ENCODE measurements around the gene ERRFI1. TPM values are rescaled to one million over a fixed set of nuclear protein-coding genes. Genes with fewer than 3 reads are reported as not detected.

The ERRFI1 gene
- total and polyA plus RNA-seq, 2 experiments from 2014 or later, result 123 to 163 TPM

DNA sequence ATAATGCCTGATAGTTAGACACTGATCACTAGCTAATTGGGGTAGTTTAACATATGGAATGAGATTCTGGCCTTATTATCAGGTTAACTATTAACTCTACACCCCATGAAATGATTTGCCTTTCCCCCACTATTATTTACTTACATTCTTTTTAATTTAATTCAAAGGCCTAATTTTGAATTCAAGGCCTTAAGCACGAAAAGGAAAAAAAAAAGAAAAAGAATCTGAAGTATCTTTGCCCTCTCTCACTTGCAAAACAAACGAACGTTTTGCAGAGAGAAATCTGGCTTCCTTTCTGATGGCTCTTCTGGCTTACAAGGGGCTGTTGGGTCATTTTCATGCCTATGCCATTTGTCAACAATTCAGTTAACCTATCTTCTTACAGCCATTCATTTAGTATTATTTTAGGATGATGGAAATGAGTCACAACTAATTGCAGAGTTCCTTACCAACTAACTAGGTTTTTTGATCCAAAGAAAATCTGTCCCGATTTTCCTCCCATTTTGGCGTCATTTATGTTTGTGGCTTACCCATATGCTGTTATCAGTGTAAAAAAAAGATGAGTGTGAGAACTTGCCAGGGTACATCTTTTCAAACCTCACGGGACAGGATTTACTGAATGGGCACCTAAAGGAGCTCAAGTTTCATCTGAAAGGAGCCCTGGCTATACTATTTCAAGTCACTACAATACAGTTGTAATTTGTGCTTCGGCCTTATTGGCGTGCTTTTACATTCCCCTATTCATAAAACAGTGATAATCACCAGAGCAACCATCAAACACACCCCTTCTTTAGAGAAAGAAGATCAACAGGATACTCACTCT is 1.9 kb upstream of the ERRFI1 start:
- peaks cover 34% of the 10 kb centered on the region for H3K79me2 ChIP-seq
- no peaks in the 10 kb centered on the region for H3K9me3 ChIP-seq (ENCODE audit: low read depth)
- H3K4me3 ChIP-seq, result no peak overlapping the region
- no peaks in the 10 kb centered on the region for H3K9me2 ChIP-seq (replicated peaks; ENCODE audit: insufficient read depth)
- H3K36me3 ChIP-seq (replicated peaks; ENCODE audit: insufficient read depth, low read depth), result no peaks in the 10 kb centered on the region
- TF ChIP-seq EZH2 (IDR thresholded peaks at IDR 0.05; ENCODE audit: borderline replicate concordance) (no peak), EZH2phosphoT487 (IDR thresholded peaks at IDR 0.05; ENCODE audit: low read depth, severe bottlenecking, unreplicated experiment) (no peak)
- TF ChIP-seq, protein P1, sequence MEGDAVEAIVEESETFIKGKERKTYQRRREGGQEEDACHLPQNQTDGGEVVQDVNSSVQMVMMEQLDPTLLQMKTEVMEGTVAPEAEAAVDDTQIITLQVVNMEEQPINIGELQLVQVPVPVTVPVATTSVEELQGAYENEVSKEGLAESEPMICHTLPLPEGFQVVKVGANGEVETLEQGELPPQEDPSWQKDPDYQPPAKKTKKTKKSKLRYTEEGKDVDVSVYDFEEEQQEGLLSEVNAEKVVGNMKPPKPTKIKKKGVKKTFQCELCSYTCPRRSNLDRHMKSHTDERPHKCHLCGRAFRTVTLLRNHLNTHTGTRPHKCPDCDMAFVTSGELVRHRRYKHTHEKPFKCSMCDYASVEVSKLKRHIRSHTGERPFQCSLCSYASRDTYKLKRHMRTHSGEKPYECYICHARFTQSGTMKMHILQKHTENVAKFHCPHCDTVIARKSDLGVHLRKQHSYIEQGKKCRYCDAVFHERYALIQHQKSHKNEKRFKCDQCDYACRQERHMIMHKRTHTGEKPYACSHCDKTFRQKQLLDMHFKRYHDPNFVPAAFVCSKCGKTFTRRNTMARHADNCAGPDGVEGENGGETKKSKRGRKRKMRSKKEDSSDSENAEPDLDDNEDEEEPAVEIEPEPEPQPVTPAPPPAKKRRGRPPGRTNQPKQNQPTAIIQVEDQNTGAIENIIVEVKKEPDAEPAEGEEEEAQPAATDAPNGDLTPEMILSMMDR (IDR thresholded peaks at IDR 0.05; ENCODE audit: poor library complexity), result no peak
- H3K27ac ChIP-seq, result peak overlapping the region; percentile 97
- peaks cover 37% of the 10 kb centered on the region for H3K4me1 ChIP-seq (ENCODE audit: insufficient read depth)
- 28% methylated on average over 8 of the region's 8 CpGs for WGBS (ENCODE audit: low lambda C conversion rate, missing lambda C conversion rate)
- H2AFZ ChIP-seq, result no peak overlapping the region
- H4K20me1 ChIP-seq (ENCODE audit: insufficient read depth, poor library complexity, severe bottlenecking), result peaks cover 27% of the 10 kb centered on the region
- no peak for DNase-seq (ENCODE audit: low spot score)
- no peaks in the 10 kb centered on the region for H3K27me3 ChIP-seq
- peak overlapping the region; percentile 84 for H3K4me2 ChIP-seq

GRCh38 chr1:8026976-8027747 is 1.1 kb upstream of the ERRFI1 start:
- DNase-seq (ENCODE audit: low spot score), result peak; percentile 83
- Histone ChIP-seq H3K4me1 (ENCODE audit: insufficient read depth) (peaks cover 41% of the 10 kb centered on the region), H3K4me2 (peak overlapping the region; percentile 84), H3K36me3 (replicated peaks; ENCODE audit: insufficient read depth, low read depth) (no peaks in the 10 kb centered on the region), H2AFZ (peak overlapping the region; percentile 67), H3K79me2 (peaks cover 42% of the 10 kb centered on the region), H3K27ac (peak overlapping the region; percentile 97), H3K9me3 (ENCODE audit: low read depth) (no peaks in the 10 kb centered on the region), H4K20me1 (ENCODE audit: insufficient read depth, poor library complexity, severe bottlenecking) (peaks cover 35% of the 10 kb centered on the region), H3K27me3 (no peaks in the 10 kb centered on the region), H3K9me2 (replicated peaks; ENCODE audit: insufficient read depth) (no peaks in the 10 kb centered on the region), H3K4me3 (peak overlapping the region; percentile 25)
- TF ChIP-seq EZH2 (IDR thresholded peaks at IDR 0.05; ENCODE audit: borderline replicate concordance), result no peak
- TF ChIP-seq EZH2phosphoT487 (IDR thresholded peaks at IDR 0.05; ENCODE audit: low read depth, severe bottlenecking, unreplicated experiment), result no peak
- TF ChIP-seq, protein P1 (IDR thresholded peaks at IDR 0.05; ENCODE audit: poor library complexity), result no peak
- 46% methylated on average over 24 of the region's 25 CpGs for WGBS (ENCODE audit: low lambda C conversion rate, missing lambda C conversion rate)

DNA sequence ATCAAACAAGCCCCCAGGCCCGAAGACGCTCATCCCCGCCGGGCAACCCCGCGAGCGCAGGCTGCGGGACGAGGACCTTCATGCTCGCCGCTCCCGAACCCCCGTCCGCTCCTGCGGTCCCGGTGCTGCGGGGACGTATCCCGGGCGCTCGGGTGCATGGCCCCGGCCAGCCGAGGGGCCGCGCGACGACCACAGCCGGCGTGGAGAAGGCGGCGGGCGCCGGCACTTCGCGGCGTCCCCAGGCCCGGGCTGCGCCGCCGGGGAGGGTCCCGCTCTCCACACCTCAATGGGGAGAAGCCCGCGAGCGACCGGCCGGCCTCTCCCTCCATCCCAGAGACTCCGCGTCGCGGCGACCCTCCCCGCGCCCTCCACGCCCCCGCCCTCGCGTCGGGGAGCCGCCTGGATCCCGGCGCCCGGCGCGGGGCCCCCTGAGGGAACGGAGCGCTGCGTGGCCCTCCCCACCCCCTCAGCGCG is 401 bp downstream of the ERRFI1 start:
- H3K4me3 ChIP-seq, result peak overlapping the region; percentile 75
- H3K27me3 ChIP-seq, result no peaks in the 10 kb centered on the region
- no peaks in the 10 kb centered on the region for H3K36me3 ChIP-seq (replicated peaks; ENCODE audit: insufficient read depth, low read depth)
- no peak for DNase-seq (ENCODE audit: low spot score)
- peaks cover 45% of the 10 kb centered on the region for H4K20me1 ChIP-seq (ENCODE audit: insufficient read depth, poor library complexity, severe bottlenecking)
- no peak overlapping the region for H2AFZ ChIP-seq
- peak overlapping the region; percentile 71 for H3K4me2 ChIP-seq
- no peaks in the 10 kb centered on the region for H3K9me2 ChIP-seq (replicated peaks; ENCODE audit: insufficient read depth)
- peak overlapping the region; percentile 97 for H3K27ac ChIP-seq
- WGBS (ENCODE audit: low lambda C conversion rate, missing lambda C conversion rate), result 1% methylated on average over 30 of the region's 69 CpGs
- no peaks in the 10 kb centered on the region for H3K9me3 ChIP-seq (ENCODE audit: low read depth)
- no peak for TF ChIP-seq EZH2 (IDR thresholded peaks at IDR 0.05; ENCODE audit: borderline replicate concordance)
- TF ChIP-seq EZH2phosphoT487 (IDR thresholded peaks at IDR 0.05; ENCODE audit: low read depth, severe bottlenecking, unreplicated experiment), result no peak
- TF ChIP-seq, protein P1 (IDR thresholded peaks at IDR 0.05; ENCODE audit: poor library complexity), result no peak
- peaks cover 57% of the 10 kb centered on the region for H3K79me2 ChIP-seq
- peaks cover 44% of the 10 kb centered on the region for H3K4me1 ChIP-seq (ENCODE audit: insufficient read depth)

Measured in hepatocyte (in vitro differentiated cells).